M059J (cell line): ENCODE data around the gene SLC16A10. TPM values are rescaled to one million over a fixed set of nuclear protein-coding genes. Genes with fewer than 3 reads are reported as not detected.
"Not testable (repeated sequence)": the region's sequence is repeated elsewhere in the genome, so short reads cannot be mapped to it uniquely, and the experiment has no call there.

ENCODE experiments used
- DNase-seq: peaks from one replicate; pipeline ENCODE4 v3.0.0-alpha.2; 2012; ENCODE audit warnings: low read depth
- total RNA-seq: library from RNA; depleted of rRNA; stranded (reverse); fragments of >200 nt; shearing (Covaris generic); gene quantifications from 2 replicates; pipeline ENCODE4 v1.2.3, GENCODE V29; 2014

The SLC16A10 gene
- total RNA-seq, 1 experiment from 2014 or later: 1.7 TPM

- DNase-seq: not testable (repeated sequence)
Observed at GRCh38 chr6:111131018-111131417, 43.7 kb downstream of the SLC16A10 start.

DNA sequence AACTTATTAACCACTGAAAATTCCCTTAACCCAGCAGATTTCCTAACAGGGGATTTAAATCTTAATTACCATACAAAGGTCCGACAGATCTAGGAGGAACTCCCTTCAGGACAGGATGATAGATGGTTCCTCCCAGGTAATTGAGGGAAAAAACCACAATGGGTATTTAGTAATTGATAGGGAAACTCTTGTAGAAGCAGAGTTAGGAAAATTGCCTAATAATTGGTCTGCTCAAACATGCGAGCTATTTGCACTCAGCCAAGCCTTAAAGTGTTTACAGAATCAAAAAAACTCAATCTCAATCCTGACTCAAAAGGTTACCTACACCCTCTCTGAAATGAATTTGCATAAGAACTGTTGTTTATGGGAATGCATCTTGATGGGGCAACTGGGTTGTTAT, 45.4 kb downstream of the SLC16A10 start:
- peak; percentile 30 for DNase-seq

DNA sequence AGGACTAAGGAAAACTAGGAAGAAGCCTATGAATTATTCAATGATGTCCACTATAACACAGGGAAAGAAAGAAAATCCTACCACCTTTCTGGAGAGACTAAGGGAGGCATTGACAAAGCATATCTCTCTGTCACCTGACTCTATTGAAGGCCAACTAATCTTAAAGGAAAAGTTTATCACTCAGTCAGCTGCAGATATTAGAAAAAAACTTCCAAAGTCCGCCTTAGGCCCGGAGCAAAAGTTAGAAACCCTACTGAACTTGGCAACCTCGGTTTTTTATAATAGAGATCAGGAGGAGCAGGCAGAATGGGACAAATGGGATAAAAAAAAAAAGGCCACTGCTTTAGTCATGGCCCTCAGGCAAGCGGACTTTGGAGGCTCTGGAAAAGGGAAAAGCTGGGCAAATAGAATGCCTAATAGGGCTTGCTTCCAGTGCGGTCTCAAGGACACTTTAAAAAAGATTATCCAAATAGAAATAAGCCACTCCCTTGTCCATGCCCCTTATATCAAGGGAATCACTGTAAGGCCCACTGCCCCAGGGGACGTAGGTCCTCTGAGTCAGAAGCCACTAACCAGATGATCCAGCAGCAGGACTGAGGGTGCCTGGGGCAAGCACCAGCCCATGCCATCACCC, 47.0 kb downstream of the SLC16A10 start:
- DNase-seq: peak; percentile 55

DNA sequence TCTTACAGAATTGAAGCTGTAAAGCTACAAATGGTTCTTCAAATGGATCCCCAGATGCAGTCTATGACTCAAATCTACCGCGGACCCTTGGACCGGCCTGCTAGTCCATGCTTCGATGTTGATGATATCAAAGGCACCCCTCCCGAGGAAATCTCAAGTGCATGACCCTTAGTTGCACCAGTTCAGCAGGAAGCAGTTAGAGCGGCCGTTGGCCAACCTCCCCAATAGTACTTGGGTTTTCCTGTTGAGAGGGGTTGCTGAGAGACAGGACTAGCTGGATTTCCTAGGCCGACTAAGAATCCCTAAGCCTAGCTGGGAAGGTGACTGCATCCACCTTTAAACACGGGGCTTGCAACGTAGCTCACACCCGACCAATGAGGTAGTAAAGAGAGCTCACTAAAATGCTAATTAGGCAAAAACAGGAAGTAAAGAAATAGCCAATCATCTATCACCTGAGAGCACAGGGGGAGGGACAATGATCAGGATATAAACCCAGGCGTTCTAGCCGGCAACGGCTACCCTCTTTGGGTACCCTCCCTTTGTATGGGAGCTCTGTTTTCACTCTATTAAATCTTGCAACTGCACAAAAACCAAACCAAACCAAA, 50.3 kb downstream of the SLC16A10 start:
- not testable (repeated sequence) for DNase-seq

- no peak for DNase-seq
Observed at GRCh38 chr6:111147440-111147839, 60.1 kb downstream of the SLC16A10 start.

DNA sequence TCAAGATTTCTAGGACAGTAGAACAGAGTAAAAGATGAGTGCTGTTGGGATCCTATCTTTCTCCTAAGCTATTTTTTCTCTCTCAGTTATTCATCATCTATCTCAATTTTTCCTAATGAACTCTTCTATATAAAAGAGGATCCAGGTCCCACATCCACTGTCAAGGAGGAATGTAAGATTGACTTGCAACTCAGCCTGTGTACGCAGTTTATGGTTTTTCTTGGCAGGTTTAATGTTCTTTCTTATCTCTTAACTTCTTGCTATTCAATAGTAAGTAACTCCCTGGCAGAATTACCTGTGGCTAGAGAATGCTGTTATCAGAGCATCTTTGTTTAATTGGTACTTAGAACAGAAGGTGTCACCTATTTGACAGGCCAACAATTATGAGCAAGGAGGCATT, 60.8 kb downstream of the SLC16A10 start:
- DNase-seq: no peak

GRCh38 chr6:111150577-111150976, 63.3 kb downstream of the SLC16A10 start:
- DNase-seq: no peak

- peak; percentile 22 for DNase-seq
Observed at GRCh38 chr6:111154981-111155380, 67.7 kb downstream of the SLC16A10 start.

- no peak for DNase-seq
Observed at GRCh38 chr6:111157412-111157811, 70.1 kb downstream of the SLC16A10 start.

- no peak for DNase-seq
Observed at GRCh38 chr6:111159633-111160032, 72.3 kb downstream of the SLC16A10 start.

DNA sequence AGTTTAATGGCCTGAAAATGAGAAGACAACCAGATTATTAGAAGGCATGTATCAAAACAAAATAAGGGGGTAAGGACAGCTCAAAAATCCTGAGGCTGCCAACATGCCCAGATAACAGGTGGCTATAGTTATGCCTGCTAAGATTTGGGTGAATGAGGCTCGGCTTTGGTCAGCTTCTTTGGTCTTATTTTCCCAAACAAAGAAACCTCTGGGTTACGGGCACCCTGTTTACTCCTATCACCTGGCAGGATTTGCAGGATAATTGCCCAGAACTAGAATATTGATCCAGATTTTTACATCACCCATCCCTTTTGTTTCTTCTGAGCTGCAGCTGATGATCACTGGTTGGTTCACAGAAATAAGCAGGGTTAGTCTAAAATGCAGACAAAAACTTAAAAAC, 74.3 kb downstream of the SLC16A10 start:
- DNase-seq: no peak

GRCh38 chr6:111162504-111162903, 75.2 kb downstream of the SLC16A10 start:
- DNase-seq: no peak

- DNase-seq: peak; percentile 19
Observed at GRCh38 chr6:111171577-111172400, 84.5 kb downstream of the SLC16A10 start.

DNA sequence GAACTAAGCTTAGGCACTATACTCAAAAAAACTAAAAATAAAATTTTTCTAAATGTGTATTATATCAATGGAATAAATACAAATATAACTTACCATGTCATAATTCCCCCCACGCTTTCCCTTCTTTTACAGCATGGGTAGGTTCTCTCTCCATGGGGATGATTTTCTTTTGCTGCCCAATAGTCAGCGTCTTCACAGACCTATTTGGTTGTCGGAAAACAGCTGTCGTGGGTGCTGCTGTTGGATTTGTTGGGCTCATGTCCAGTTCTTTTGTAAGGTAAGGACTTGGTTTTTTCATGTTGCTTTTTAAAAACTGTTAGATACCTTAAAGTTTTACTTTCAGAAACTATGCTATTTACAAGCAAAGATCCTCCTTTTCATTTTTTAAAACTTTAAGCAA, 85.3 kb downstream of the SLC16A10 start:
- no peak for DNase-seq

DNA sequence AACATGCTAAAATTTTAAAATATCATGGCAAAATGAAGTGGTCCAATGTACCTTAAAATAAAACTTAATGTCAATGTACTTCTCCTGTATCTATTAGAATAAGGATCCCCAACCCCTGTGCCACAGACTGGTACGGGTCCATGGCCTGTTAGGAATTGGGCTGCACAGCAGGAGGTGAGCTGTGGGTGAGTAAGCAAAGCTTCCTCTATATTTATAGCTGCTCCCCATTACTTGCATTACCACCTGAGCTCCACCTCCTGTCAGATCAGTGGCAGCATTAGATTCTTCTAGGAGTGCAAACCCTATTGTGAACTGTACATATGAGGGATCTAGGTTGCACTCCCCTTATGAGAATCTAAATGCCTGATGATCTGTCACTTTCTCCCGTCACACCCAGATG, 86.0 kb downstream of the SLC16A10 start:
- peak; percentile 12 for DNase-seq

DNA sequence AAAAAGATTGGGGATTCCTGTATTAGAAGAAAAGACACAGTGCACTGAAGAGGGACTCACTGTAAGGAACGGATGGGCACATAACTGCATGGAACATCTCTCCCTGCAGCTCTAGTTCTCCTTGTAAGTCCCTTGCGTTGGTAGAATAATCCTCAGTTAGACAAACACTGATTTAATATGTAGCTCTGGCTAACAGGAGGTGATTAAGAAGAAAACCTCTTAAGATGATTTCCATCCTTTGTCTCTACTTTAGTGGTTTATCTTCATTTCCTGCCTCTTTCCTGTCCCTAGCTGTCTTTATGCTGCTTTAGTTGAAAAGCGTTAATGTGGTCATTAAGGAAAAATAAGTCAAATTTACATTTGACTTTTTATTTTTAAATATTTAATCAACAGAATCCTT, 86.6 kb downstream of the SLC16A10 start:
- DNase-seq: no peak

- DNase-seq: no peak
Observed at GRCh38 chr6:111175109-111175508, 87.8 kb downstream of the SLC16A10 start.

DNA sequence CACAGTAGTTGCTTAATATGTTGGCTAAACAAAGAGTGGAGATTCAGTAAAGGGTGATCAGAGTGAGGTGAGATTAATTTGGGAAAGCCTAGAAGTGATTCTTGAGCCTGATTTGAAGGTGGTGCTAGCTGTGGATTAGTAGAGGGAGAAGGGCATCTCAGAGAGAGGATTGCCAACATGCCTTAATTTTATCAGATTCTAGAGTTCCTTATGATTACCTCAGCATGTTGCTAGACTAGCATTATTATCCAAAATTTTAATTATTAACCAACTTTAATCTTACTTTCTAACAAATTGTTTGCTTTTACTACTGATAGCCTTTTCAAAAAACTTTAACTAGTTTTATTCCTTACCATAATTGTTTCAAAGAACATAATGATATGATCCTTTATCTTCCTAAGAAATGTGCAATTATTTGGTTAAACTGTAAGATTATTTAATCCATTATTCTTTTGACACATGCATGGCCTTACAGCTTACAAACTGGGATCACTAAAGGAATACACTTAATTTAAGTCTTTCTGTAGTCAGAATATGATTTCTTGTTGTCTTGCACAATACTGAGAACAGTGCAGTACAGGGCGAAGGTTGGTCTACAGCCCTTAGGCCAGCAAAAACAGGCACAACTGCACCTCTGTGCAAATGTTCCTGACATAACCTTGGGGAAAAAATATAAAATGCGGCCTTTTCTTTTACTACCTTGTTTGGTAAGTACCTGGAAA, 88.9 kb downstream of the SLC16A10 start:
- DNase-seq: no peak

GRCh38 chr6:111176760-111177099, 89.4 kb downstream of the SLC16A10 start:
- no peak for DNase-seq

- DNase-seq: no peak
Observed at GRCh38 chr6:111177131-111177530, 89.8 kb downstream of the SLC16A10 start.

- no peak for DNase-seq
Observed at GRCh38 chr6:111183702-111184517, 96.6 kb downstream of the SLC16A10 start.
